ENCODE measurements around the gene BAK1. TPM values are rescaled to one million over a fixed set of nuclear protein-coding genes. Genes with fewer than 3 reads are reported as not detected.

BAK1 gene
- total RNA-seq, 1 experiment from 2014 or later: 23.7 TPM

GRCh38 chr6:33584700-33585402, 4.8 kb upstream of the BAK1 start:
- Histone ChIP-seq H3K4me3 (ENCODE audit: low read length) (no peak overlapping the region), H4K20me1 (ENCODE audit: low read length) (no peaks in the 10 kb centered on the region), H3F3A (ENCODE audit: low read length, unreplicated experiment) (no peaks in the 10 kb centered on the region), H3K9me3 (ENCODE audit: low read length) (no peaks in the 10 kb centered on the region), H3K36me3 (ENCODE audit: low read depth, low read length) (no peaks in the 10 kb centered on the region), H3K27ac (ENCODE audit: low read length) (no peak overlapping the region), H3K9ac (ENCODE audit: low read length) (no peak overlapping the region), H2AFZ (ENCODE audit: low read length) (peak overlapping the region; percentile 79), H3K79me2 (ENCODE audit: low read length) (peaks cover 2% of the 10 kb centered on the region), H3K4me1 (ENCODE audit: insufficient read depth, low read length) (peaks cover 12% of the 10 kb centered on the region), H3K9me2 (replicated peaks; ENCODE audit: low read length) (no peaks in the 10 kb centered on the region), H3K27me3 (ENCODE audit: low read length) (no peaks in the 10 kb centered on the region), H3K4me2 (ENCODE audit: low read length) (no peak overlapping the region)
- DNase-seq (no peak), ATAC-seq (no peak)
- TF ChIP-seq EZH2phosphoT487 (IDR thresholded peaks at IDR 0.05; ENCODE audit: borderline replicate concordance, low read length) (no peak), EZH2 (IDR thresholded peaks at IDR 0.05; ENCODE audit: low read length, unreplicated experiment) (no peak)
- TF ChIP-seq, protein P1, sequence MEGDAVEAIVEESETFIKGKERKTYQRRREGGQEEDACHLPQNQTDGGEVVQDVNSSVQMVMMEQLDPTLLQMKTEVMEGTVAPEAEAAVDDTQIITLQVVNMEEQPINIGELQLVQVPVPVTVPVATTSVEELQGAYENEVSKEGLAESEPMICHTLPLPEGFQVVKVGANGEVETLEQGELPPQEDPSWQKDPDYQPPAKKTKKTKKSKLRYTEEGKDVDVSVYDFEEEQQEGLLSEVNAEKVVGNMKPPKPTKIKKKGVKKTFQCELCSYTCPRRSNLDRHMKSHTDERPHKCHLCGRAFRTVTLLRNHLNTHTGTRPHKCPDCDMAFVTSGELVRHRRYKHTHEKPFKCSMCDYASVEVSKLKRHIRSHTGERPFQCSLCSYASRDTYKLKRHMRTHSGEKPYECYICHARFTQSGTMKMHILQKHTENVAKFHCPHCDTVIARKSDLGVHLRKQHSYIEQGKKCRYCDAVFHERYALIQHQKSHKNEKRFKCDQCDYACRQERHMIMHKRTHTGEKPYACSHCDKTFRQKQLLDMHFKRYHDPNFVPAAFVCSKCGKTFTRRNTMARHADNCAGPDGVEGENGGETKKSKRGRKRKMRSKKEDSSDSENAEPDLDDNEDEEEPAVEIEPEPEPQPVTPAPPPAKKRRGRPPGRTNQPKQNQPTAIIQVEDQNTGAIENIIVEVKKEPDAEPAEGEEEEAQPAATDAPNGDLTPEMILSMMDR (conservative IDR thresholded peaks at IDR 0.05; ENCODE audit: low read depth, low read length): no peak
- intact Hi-C loops (cut with micrococcal nuclease): loop anchor here (1.0 to 10.0 kb wide), 2 partner anchors 90 to 115 kb away; no protein-coding TSS in a partner anchor
- ChIA-PET CTCF (interaction anchor here (0.6 to 0.9 kb wide), 3 partner anchors 31 to 90 kb away, joined by 3 read pairs; no protein-coding TSS in a partner anchor), POLR2A (ENCODE audit: unreplicated experiment) (interaction anchor here (0.8 kb wide), 1 partner anchor 36 kb away, joined by 3 read pairs; the partner anchor contains the start of gene ITPR3)
- no TSS peak for BruUV-seq (replicated peaks)

DNA sequence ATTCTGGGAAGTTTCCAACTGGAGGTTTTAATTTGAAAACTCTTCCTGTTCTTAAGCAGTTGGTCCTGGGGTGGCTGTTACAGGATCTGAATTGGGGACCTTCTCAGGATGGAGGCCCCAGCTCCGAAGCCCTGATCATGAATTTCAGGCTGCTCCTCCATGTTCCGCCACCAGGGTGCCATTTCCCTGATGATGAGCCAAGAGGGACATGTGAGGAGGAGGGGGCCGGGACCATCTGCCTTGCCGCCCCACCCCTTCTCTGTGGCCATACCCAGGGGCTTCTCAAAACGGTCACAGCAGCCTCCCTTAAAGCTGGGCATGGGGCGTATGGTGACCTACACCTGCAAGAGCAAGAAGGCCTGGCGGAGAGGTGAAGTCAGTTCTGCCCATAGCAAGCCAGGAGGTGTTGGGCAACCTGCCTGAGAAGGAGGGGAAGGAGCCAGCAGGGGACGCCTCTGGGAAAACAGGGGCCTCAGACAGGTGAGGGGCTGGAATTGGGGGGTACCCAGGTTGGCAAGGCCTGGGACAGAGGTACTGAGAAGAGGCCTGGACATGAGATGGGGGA, 3.6 kb upstream of the BAK1 start:
- intact Hi-C loops (cut with micrococcal nuclease): loop anchor here (10.0 kb wide), 1 partner anchor 89 kb away; no protein-coding TSS in a partner anchor
- H3K27ac ChIP-seq (ENCODE audit: low read length): no peak overlapping the region
- H3K4me3 ChIP-seq (ENCODE audit: low read length): no peak overlapping the region
- H3K4me1 ChIP-seq (ENCODE audit: insufficient read depth, low read length): peaks cover 6% of the 10 kb centered on the region
- peak; percentile 53 for DNase-seq
- no TSS peak for BruUV-seq (replicated peaks)
- no peaks in the 10 kb centered on the region for H3K27me3 ChIP-seq (ENCODE audit: low read length)
- no peaks in the 10 kb centered on the region for H3F3A ChIP-seq (ENCODE audit: low read length, unreplicated experiment)
- H2AFZ ChIP-seq (ENCODE audit: low read length): no peak overlapping the region
- H3K9me3 ChIP-seq (ENCODE audit: low read length): no peaks in the 10 kb centered on the region
- no peaks in the 10 kb centered on the region for H3K36me3 ChIP-seq (ENCODE audit: low read depth, low read length)
- no peak for TF ChIP-seq EZH2phosphoT487 (IDR thresholded peaks at IDR 0.05; ENCODE audit: borderline replicate concordance, low read length)
- TF ChIP-seq, protein P1 (conservative IDR thresholded peaks at IDR 0.05; ENCODE audit: low read depth, low read length): peak; percentile 67
- H3K9ac ChIP-seq (ENCODE audit: low read length): no peak overlapping the region
- ChIA-PET POLR2A (ENCODE audit: unreplicated experiment) (no interaction called here), CTCF (interaction anchor here (0.6 kb wide), 1 partner anchor 175 kb away, joined by 3 read pairs; no protein-coding TSS in a partner anchor)
- H3K79me2 ChIP-seq (ENCODE audit: low read length): peaks cover 14% of the 10 kb centered on the region
- H3K9me2 ChIP-seq (replicated peaks; ENCODE audit: low read length): no peaks in the 10 kb centered on the region
- H4K20me1 ChIP-seq (ENCODE audit: low read length): no peaks in the 10 kb centered on the region
- ATAC-seq: no peak
- H3K4me2 ChIP-seq (ENCODE audit: low read length): no peak overlapping the region

Data from PC-3 (cell line).